Measurements from ENCODE around the gene TRMT2A. TPM values are rescaled to one million over a fixed set of nuclear protein-coding genes. Genes with fewer than 3 reads are reported as not detected.

The TRMT2A gene
- total RNA-seq, 4 donors from 2014 or later, result 34.0 to 36.7 (median 35.0) TPM

- intact Hi-C loops (cut with DNase I), result no loop called here
- no peak for TF ChIP-seq EP300 (IDR thresholded peaks at IDR 0.05)
- TF ChIP-seq POLR2AphosphoS5 (IDR thresholded peaks at IDR 0.05), result no peak
- no peak overlapping the region for H3K27ac ChIP-seq (replicated peaks in 1 of 4)
- no peak for DNase-seq (ENCODE audit: extremely low spot score)
- whole genome bisulfite sequencing, result 94% methylated on average over 5 of the region's 5 CpGs
- peaks cover 34 to 40% (median 35%) of the 10 kb centered on the region in 4 donors for H3K4me1 ChIP-seq
- no peak overlapping the region for H3K4me3 ChIP-seq
- H3K9me3 ChIP-seq, result no peaks in the 10 kb centered on the region
- H3K36me3 ChIP-seq, result peaks cover 58 to 63% (median 62%) of the 10 kb centered on the region in 4 donors
- no peaks in the 10 kb centered on the region for H3K27me3 ChIP-seq
Observed at GRCh38 chr22:20086763-20087162, 30.3 kb downstream of the TRMT2A start.

DNA sequence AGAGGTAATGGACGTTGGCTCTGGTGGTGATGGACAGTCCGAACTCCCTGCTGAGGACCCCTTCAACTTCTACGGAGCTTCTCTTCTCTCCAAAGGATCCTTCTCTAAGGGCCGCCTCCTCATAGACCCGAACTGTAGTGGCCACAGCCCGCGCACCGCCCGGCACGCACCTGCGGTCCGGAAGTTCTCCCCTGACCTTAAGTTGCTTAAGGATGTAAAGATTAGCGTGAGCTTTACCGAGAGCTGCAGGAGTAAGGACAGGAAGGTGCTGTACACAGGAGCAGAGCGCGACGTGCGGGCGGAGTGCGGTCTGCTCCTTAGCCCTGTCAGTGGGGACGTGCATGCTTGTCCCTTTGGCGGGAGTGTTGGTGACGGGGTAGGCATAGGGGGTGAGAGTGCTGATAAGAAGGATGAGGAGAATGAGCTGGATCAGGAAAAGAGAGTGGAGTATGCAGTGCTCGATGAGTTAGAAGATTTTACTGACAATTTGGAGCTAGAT lies 30.9 kb downstream of the TRMT2A start:
- intact Hi-C loops (cut with DNase I), result no loop called here

GRCh38 chr22:20085651-20086050 lies 31.4 kb downstream of the TRMT2A start:
- H3K27me3 ChIP-seq, result no peaks in the 10 kb centered on the region
- H3K4me1 ChIP-seq, result peaks cover 45 to 51% (median 46%) of the 10 kb centered on the region in 4 donors
- H3K4me3 ChIP-seq, result no peak overlapping the region
- TF ChIP-seq POLR2A (IDR thresholded peaks at IDR 0.05; ENCODE audit: low read depth) (no peak), POLR2AphosphoS5 (IDR thresholded peaks at IDR 0.05) (no peak), EP300 (IDR thresholded peaks at IDR 0.05) (no peak)
- TF ChIP-seq, protein P1, sequence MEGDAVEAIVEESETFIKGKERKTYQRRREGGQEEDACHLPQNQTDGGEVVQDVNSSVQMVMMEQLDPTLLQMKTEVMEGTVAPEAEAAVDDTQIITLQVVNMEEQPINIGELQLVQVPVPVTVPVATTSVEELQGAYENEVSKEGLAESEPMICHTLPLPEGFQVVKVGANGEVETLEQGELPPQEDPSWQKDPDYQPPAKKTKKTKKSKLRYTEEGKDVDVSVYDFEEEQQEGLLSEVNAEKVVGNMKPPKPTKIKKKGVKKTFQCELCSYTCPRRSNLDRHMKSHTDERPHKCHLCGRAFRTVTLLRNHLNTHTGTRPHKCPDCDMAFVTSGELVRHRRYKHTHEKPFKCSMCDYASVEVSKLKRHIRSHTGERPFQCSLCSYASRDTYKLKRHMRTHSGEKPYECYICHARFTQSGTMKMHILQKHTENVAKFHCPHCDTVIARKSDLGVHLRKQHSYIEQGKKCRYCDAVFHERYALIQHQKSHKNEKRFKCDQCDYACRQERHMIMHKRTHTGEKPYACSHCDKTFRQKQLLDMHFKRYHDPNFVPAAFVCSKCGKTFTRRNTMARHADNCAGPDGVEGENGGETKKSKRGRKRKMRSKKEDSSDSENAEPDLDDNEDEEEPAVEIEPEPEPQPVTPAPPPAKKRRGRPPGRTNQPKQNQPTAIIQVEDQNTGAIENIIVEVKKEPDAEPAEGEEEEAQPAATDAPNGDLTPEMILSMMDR (IDR thresholded peaks at IDR 0.05), result no peak
- WGBS, result 92% methylated on average over 19 of the region's 20 CpGs
- no peak for DNase-seq (ENCODE audit: extremely low spot score)
- H3K9me3 ChIP-seq, result no peaks in the 10 kb centered on the region
- intact Hi-C loops (cut with DNase I), result no loop called here
- no peak overlapping the region for H3K27ac ChIP-seq (replicated peaks in 1 of 4)
- H3K36me3 ChIP-seq, result peaks cover 47 to 52% (median 51%) of the 10 kb centered on the region in 4 donors

More for the DNA sequence above, 30.9 kb downstream of the TRMT2A start:
- Histone ChIP-seq H3K27ac (replicated peaks in 1 of 4) (no peak overlapping the region), H3K4me1 (peaks cover 40 to 46% (median 41%) of the 10 kb centered on the region in 4 donors), H3K9me3 (no peaks in the 10 kb centered on the region), H3K4me3 (no peak overlapping the region), H3K36me3 (peaks cover 52 to 57% (median 56%) of the 10 kb centered on the region in 4 donors), H3K27me3 (no peaks in the 10 kb centered on the region)
- no peak for DNase-seq (ENCODE audit: extremely low spot score)
- TF ChIP-seq POLR2AphosphoS5 (IDR thresholded peaks at IDR 0.05), result no peak
- 94% methylated on average over 24 of the region's 24 CpGs for WGBS

DNA sequence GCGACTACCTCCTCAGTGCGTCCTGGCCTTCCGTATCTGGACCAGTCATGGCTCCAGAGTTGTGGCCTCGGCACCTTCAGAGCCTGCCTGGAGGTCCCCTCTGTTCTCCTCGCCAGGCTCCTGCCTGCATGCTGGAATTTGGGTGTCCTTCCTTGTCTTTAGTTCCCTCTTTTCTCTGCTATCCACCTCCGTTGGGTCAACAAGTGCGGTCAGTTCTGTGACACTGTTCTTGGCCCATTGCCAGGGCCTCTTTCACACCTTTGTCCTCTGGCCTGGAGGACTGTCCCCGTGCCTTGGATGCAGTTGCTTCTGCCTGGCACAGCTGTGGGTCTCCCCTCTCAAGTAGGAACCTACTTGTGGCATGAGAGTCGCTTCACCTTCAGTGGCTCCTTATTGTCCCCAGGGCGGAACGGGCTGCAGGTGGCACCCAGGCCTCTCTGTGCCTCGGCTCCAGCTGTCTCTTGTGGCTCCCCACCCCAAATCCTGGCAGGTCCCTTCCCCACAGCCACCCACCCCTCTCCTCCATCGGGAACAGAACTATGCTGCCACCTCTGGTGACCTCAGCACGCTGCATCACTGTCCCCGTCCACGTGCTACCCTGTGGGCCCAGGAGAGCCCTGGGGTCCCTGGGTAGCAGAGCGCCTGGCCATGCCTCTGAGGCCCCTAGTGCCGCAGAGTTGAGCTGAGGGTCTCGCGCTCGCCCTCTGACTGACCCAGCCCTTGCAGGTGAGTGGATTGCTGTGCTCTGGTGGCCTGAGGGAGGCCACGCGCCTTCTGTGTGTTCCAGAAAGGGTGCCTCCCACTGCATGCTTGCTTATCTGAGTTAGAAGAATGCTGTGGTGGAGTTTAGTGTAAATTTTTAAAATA lies 32.2 kb downstream of the TRMT2A start:
- no peak for DNase-seq (ENCODE audit: extremely low spot score)
- H3K4me1 ChIP-seq, result peaks cover 45 to 54% (median 47%) of the 10 kb centered on the region in 4 donors
- no peak for TF ChIP-seq EP300 (IDR thresholded peaks at IDR 0.05)
- TF ChIP-seq, protein P1 (IDR thresholded peaks at IDR 0.05), result peak in 1 of 3 experiments; percentile 33
- TF ChIP-seq POLR2A (IDR thresholded peaks at IDR 0.05; ENCODE audit: low read depth), result no peak
- no peak overlapping the region for H3K4me3 ChIP-seq
- H3K36me3 ChIP-seq, result peaks cover 38 to 43% (median 42%) of the 10 kb centered on the region in 4 donors
- intact Hi-C loops (cut with DNase I), result loop anchor here (5.0 kb wide), 1 partner anchor 67 kb away; the partner anchor contains the start of gene ARVCF
- H3K27me3 ChIP-seq, result no peaks in the 10 kb centered on the region
- 74% methylated on average over 23 of the region's 23 CpGs for WGBS
- H3K27ac ChIP-seq (replicated peaks in 1 of 4), result peak overlapping the region in 1 of 4 donors; percentile 6
- H3K9me3 ChIP-seq, result no peaks in the 10 kb centered on the region

- peaks cover 49 to 59% (median 52%) of the 10 kb centered on the region in 4 donors for H3K4me1 ChIP-seq
- 79% methylated on average over 10 of the region's 10 CpGs for WGBS
- no peak overlapping the region for H3K4me3 ChIP-seq
- TF ChIP-seq, protein P1 (IDR thresholded peaks at IDR 0.05), result no peak
- no peak for TF ChIP-seq POLR2A (IDR thresholded peaks at IDR 0.05; ENCODE audit: low read depth)
- TF ChIP-seq EP300 (IDR thresholded peaks at IDR 0.05), result no peak
- no peak for TF ChIP-seq POLR2AphosphoS5 (IDR thresholded peaks at IDR 0.05)
- DNase-seq (ENCODE audit: extremely low spot score), result no peak
- no peaks in the 10 kb centered on the region for H3K27me3 ChIP-seq
- H3K27ac ChIP-seq (replicated peaks in 1 of 4), result no peak overlapping the region
- H3K9me3 ChIP-seq, result no peaks in the 10 kb centered on the region
- intact Hi-C loops (cut with DNase I), result loop anchor here (5.0 kb wide), 1 partner anchor 67 kb away; the partner anchor contains the start of gene ARVCF
- H3K36me3 ChIP-seq, result peaks cover 30 to 36% (median 35%) of the 10 kb centered on the region in 4 donors
Observed at GRCh38 chr22:20083891-20084546, 33.0 kb downstream of the TRMT2A start.

All from esophagus muscularis mucosa (tissue), 4 donors.